Stomach smooth muscle (tissue), 2 donors: ENCODE measurements around the gene NDC80.
A peak's percentile ranks its signal among the peaks of the same experiment; 100 is the strongest.

Experiments used
- H3K27ac ChIP-seq: one replicate; pipeline ENCODE4 v1.7.0; 2013; ENCODE audit warnings: mild to moderate bottlenecking, low read length, inconsistent platforms
- H3K27me3 ChIP-seq, 2 donors: one replicate each; pipeline ENCODE4 v1.7.0; 2013; ENCODE audit warnings: low read length in 2 of 2; ENCODE audit not compliant: insufficient read depth in 2 of 2, control insufficient read depth in 1 of 2
- H3K36me3 ChIP-seq, 2 donors: one replicate each; pipeline ENCODE4 v1.7.0; 2013; ENCODE audit warnings: low read length in 2 of 2; ENCODE audit not compliant: control insufficient read depth in 2 of 2, insufficient read depth in 2 of 2
- H3K4me1 ChIP-seq: one replicate; pipeline ENCODE4 v1.7.0; 2013; ENCODE audit warnings: low read length; ENCODE audit not compliant: control insufficient read depth, insufficient read depth
- H3K4me3 ChIP-seq, 2 donors: one replicate each; pipeline ENCODE4 v1.7.0; 2013; ENCODE audit warnings: low read length in 2 of 2
- H3K9ac ChIP-seq, 2 donors: one replicate each; pipeline ENCODE4 v1.7.0; 2013; ENCODE audit warnings: low read length in 2 of 2, mild to moderate bottlenecking in 1 of 2
- H3K9me3 ChIP-seq, 2 donors: one replicate each; pipeline ENCODE4 v1.7.0; 2013; ENCODE audit warnings: low read length in 2 of 2; ENCODE audit not compliant: control insufficient read depth in 2 of 2
- donor health status: healthy.
- donor health status: Pancreatic carcinoma.

The NDC80 gene

DNA sequence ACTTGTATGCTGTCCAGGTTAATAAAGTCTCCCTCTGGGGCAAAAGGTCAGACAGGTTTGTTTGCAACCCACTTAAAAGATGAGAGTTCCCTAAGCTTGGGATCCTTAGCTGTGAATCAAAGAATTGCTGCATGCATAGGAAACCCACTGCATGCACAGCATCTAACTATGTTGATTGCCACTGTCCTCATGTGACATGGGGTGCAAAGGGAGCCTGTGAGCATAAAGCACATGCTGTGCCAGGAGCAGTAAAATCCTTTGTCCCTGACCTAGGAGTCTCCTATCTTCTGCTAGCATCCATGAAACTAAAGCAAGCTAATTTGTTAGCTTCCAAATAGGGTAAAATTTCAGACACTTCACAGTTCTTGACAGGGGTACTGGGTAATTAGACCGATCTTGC, 13.8 kb upstream of the NDC80 start:
- H3K4me3 ChIP-seq: no peak overlapping the region
- no peaks in the 10 kb centered on the region for H3K36me3 ChIP-seq
- no peaks in the 10 kb centered on the region for H3K4me1 ChIP-seq
- no peaks in the 10 kb centered on the region for H3K27me3 ChIP-seq
- no peak overlapping the region for H3K27ac ChIP-seq
- H3K9me3 ChIP-seq: no peaks in the 10 kb centered on the region
- no peak overlapping the region for H3K9ac ChIP-seq

DNA sequence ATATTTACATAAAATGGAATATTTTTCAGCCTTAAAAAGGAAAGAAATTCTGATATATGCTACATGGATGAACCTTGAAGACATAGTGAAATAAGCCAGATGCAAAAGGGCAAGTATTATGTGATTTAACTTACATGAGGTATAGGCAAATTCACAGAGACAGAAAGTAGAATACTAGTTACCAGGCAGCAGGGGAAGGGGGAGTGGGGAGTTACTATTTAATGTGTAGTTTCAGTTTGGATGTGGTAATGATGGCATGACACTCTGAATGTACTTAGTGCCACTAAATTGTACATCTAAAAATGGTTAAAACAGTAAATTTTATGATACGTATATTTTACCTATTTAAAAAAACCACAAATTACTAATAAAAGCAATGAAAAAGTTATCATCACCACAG, 12.1 kb upstream of the NDC80 start:
- no peaks in the 10 kb centered on the region for H3K27me3 ChIP-seq
- peaks cover 0 to 3% of the 10 kb centered on the region in 2 donors for H3K36me3 ChIP-seq
- H3K4me1 ChIP-seq: no peaks in the 10 kb centered on the region
- H3K9me3 ChIP-seq: no peaks in the 10 kb centered on the region
- no peak overlapping the region for H3K9ac ChIP-seq
- H3K4me3 ChIP-seq: no peak overlapping the region
- no peak overlapping the region for H3K27ac ChIP-seq

DNA sequence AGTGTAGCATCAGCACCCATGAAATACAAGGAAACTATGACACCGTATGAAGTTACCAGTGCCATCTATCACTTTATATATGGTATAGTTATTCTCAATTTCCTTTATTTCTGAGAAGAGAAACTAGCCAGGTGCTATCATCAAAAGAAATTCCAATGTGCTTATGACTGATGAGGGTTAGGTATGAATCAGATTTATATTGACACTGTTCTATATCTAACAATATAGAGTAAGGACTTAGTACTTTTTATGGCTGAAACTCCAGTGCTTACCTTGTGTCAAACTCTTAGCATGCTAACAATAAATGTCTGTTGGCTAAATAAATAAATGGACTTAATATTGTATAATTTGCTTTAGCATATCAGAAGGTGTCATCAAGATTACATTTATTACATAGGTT, 7.0 kb upstream of the NDC80 start:
- Histone ChIP-seq H3K9me3 (no peaks in the 10 kb centered on the region), H3K36me3 (peaks cover 3 to 6% of the 10 kb centered on the region in 2 donors)

DNA sequence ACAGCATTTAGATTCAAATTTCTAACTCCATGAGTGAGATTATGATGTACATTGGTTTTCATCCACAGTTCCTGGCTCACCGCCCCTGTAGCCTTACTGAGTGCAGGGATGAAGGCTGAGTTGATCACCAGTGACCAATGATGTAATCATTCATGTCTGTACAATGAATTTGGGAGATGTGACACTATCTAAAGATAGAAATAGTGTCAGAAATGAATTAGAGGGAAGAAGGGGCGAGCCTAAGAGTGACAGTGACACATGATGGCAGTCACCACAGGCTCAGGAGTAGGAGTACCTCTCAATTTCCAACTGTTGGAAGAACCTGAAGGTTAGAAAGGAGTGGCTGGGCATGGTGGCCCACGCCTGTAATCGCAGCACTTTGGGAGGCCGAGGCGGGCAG, 3.2 kb upstream of the NDC80 start:
- no peaks in the 10 kb centered on the region for H3K9me3 ChIP-seq
- H3K27me3 ChIP-seq: no peaks in the 10 kb centered on the region
- no peak overlapping the region for H3K4me3 ChIP-seq
- H3K4me1 ChIP-seq: peaks cover 10% of the 10 kb centered on the region
- no peak overlapping the region for H3K27ac ChIP-seq
- no peak overlapping the region for H3K9ac ChIP-seq
- H3K36me3 ChIP-seq: peaks cover 3 to 5% of the 10 kb centered on the region in 2 donors

More for the DNA sequence above, 7.0 kb upstream of the NDC80 start:
- H3K27me3 ChIP-seq: no peaks in the 10 kb centered on the region
- no peaks in the 10 kb centered on the region for H3K4me1 ChIP-seq
- no peak overlapping the region for H3K27ac ChIP-seq
- H3K9ac ChIP-seq: no peak overlapping the region
- H3K4me3 ChIP-seq: no peak overlapping the region

DNA sequence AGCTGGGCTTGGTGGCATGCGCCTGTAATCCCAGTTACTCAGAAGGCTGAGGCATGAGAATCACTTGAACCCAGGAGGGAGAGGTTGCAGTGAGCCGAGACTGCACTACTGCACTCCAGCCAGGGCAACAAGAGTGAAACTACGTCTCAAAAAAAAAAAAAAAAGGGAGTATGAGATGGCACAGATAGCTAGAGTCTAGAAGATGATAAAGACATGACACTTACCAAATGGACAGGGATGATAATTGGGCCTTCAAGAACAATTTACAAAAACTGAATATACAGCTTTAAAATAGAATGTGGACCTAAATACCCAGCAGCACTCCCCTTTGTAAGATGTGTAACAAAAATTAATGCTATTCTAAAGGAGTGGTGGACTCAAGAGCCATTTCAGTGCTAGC, 2.8 kb upstream of the NDC80 start:
- Histone ChIP-seq H3K4me3 (no peak overlapping the region), H3K4me1 (peaks cover 10% of the 10 kb centered on the region), H3K27me3 (no peaks in the 10 kb centered on the region), H3K36me3 (peaks cover 3% of the 10 kb centered on the region in 2 donors), H3K27ac (no peak overlapping the region), H3K9ac (no peak overlapping the region), H3K9me3 (no peaks in the 10 kb centered on the region)

DNA sequence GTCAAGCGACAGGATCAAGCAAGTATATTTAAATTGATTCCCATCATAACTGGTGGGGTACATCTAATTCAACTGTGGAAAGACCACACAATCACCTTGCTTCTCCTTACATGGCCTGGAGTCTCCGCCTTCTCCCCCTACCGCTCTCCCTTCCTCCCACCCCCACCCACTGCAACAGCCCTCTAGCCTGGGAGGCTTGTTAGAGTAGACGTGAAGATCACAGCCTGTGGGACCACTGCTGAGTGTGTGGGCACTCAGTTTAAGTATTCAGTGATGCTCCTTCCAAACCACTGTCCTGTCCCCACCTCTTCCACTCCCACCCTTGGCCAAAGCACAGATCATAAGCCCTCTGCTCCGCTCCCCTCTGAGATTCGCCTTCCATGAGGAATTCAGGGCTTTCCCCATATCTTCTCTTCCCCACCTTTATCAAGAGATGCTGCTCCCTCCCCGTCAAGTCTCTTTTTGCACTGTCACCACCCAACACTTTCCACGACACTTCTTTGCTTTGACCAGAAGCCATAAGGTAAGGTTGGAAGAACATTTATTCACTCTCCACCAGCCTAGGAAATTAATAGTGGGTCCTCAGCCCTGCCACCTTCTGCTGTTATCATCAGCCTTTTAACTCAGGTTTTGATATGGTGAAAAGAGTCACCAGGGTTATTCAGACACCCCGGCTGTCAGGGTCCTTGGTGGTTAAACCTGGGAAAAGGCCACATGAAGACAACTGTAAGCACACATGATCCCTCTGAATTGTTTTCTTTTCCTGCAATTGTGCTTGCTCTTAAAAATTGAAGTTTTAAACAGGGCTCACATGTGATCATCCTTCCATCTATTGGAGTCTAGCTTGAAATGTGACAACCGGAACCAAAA, 1.8 kb upstream of the NDC80 start:
- Histone ChIP-seq H3K9me3 (no peaks in the 10 kb centered on the region), H3K27ac (no peak overlapping the region), H3K9ac (peak overlapping the region; percentile 95 to 99), H3K4me1 (peaks cover 10% of the 10 kb centered on the region), H3K27me3 (no peaks in the 10 kb centered on the region), H3K36me3 (peaks cover 3% of the 10 kb centered on the region in 2 donors), H3K4me3 (peak overlapping the region; percentile 92 to 97)

DNA sequence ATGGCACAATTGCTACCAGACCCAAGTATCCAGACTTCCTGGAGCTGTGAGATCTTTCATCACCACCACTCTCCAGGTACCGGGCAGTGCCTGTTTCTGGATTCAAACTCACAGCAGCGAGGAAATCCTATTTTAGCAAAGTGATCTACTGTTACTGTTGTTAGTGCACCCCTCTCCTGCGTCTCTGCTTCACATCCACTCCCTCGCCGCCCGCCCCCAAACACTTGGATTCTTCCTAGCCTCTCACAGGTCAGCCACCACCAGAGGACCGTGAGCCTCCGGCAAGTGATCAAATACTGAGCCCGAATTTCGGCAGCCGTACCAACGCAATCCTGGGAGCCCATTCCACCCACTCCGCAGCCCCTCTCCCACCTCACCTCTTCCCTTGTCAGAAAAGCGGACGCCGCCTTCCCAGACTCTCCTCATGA, 571 bp upstream of the NDC80 start:
- H3K27ac ChIP-seq: peak overlapping the region; percentile 98
- H3K4me1 ChIP-seq: peaks cover 10% of the 10 kb centered on the region
- H3K36me3 ChIP-seq: peaks cover 3% of the 10 kb centered on the region in 2 donors
- no peaks in the 10 kb centered on the region for H3K27me3 ChIP-seq
- peak overlapping the region; percentile 95 to 99 for H3K9ac ChIP-seq
- H3K9me3 ChIP-seq: no peaks in the 10 kb centered on the region
- peak overlapping the region; percentile 92 to 97 for H3K4me3 ChIP-seq

DNA sequence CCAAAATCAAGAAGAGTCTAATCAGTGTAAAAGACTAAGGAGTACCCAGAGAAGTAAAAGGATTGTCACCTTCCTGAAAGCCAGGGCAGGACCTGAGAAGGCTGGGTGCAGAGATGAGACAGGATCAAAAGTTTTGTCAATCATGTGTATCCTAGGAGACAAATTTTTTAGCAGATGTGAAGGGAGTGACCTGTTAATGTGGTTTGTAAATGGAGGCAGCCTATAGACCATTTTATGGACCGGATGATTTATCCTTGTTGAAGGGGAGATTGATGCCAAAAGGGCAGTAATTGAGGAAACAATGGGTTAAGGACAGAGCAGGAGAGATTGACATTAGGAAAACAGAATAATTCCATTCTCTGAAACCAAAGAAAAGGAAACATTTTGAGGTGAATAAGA, 813 bp downstream of the NDC80 start:
- Histone ChIP-seq H3K27me3 (no peaks in the 10 kb centered on the region), H3K36me3 (no peaks in the 10 kb centered on the region), H3K4me3 (no peak overlapping the region), H3K4me1 (peaks cover 10% of the 10 kb centered on the region), H3K27ac (no peak overlapping the region), H3K9me3 (no peaks in the 10 kb centered on the region), H3K9ac (no peak overlapping the region)

DNA sequence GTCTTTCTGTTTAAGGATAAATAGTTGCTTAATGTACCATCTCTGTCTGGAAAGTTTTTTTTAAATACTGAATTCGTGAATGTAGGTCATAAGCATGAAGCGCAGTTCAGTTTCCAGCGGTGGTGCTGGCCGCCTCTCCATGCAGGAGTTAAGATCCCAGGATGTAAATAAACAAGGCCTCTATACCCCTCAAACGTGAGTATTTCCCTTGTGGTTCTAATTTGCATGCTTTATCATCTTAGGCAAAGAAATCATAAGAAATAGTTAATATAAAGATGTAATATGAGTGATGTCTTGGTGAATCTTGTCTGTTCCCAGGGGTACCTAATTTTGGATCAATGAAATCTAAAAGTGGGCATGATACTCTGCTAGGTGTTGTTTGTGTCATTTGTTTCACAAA, 1.5 kb downstream of the NDC80 start:
- H3K27ac ChIP-seq: no peak overlapping the region
- no peak overlapping the region for H3K9ac ChIP-seq
- no peaks in the 10 kb centered on the region for H3K27me3 ChIP-seq
- H3K4me3 ChIP-seq: no peak overlapping the region
- no peaks in the 10 kb centered on the region for H3K9me3 ChIP-seq
- H3K36me3 ChIP-seq: no peaks in the 10 kb centered on the region
- peaks cover 10% of the 10 kb centered on the region for H3K4me1 ChIP-seq

DNA sequence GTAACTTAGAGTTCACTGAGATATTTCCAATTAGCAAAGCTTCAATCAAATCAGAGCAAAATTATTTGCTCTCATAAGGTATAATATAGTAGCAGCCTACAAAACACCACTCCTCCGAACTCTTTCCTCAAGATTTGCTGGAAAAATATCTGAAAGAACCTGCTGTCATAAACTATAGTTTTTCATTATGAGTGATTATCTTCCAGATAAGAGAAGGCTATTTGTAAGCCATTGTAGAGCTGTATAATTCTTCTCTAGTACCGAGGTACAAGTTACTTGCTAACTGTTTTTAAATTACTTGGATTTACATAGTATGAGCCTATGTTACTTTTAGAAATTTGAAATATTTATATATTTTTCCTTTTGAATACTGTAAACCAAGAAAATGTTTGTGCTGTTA, 2.1 kb downstream of the NDC80 start:
- H3K9ac ChIP-seq: no peak overlapping the region

DNA sequence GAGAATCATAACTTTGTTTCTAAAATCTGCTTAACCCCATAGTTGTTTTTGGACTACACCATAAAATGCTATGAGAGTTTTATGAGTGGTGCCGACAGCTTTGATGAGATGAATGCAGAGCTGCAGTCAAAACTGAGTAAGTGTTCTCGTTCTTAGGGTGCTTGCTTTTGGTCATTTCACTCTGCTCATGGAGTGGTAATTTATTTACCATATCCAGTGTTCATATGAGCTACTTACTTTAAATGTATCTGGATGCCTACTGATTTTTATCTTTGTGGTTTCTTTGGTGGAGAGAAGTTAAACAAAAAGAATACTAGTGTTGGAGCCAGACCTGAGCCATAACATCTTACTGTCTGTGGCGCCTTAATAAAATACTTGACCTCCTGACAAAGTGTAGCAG, 16.4 kb downstream of the NDC80 start:
- H3K9ac ChIP-seq: no peak overlapping the region
- H3K9me3 ChIP-seq: no peaks in the 10 kb centered on the region
- H3K4me3 ChIP-seq: no peak overlapping the region
- H3K36me3 ChIP-seq: no peaks in the 10 kb centered on the region
- no peaks in the 10 kb centered on the region for H3K4me1 ChIP-seq
- no peaks in the 10 kb centered on the region for H3K27me3 ChIP-seq
- H3K27ac ChIP-seq: no peak overlapping the region

More for the DNA sequence above, 2.1 kb downstream of the NDC80 start:
- Histone ChIP-seq H3K4me1 (peaks cover 10% of the 10 kb centered on the region), H3K27me3 (no peaks in the 10 kb centered on the region), H3K27ac (no peak overlapping the region), H3K9me3 (no peaks in the 10 kb centered on the region), H3K36me3 (no peaks in the 10 kb centered on the region), H3K4me3 (no peak overlapping the region)
